ENCODE results near the gene MAP2K5.

The MAP2K5 gene

DNA sequence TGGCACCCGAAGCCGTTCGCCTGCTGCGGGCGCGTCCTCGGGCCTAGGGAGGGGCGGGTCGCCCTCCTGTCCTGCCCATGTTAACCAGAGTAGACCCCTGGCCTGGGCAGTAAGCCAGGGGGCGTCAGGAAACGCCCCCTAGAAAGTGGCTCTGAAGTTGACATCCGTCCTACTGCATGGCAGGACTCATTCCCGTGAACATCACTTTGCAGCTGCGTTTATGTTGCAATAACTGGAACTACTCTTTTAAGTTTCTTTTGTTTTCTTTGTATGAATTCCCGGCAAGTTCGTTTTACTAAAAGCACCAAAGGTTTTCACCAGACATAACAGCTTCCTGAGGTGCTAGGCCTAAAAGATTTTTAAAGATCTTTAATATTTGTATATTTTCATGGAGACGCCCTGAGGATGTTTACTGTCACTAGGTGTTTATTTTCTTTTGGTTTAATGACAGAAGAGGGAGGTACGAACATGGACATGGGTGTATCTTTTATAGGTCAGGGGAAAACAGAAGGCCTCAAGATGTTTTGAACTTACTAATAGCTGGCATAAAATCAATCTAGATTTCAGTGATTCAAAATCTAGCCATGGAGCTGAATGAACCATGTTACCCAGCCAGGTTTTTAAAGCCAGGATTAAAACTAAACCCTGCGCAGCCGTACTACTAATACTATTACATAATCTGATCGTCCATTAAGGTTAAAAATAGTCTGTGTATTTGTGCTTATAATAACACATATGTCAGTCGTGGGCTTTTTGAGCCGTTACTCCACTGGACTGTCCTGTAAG lies 20.5 kb upstream of the MAP2K5 start:
- no peak for DNase-seq

DNA sequence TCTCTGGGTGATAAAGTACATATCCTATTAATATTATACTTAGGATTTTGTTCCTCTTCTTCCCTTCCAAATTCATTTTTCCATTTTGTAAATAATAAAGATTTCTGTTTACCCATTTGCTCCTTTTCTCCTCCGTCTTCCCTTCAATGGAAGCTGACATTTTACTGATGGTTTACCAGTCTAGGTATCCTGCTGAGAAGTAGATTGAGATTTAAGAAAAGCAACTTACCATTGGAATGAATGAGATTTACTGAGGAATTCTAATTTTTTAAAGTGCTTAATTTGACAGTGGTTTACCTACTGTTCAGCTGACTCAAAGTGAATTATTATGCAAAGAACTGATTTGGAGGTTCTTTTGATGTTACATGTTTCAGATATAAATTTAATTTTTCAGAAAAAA lies 19.2 kb upstream of the MAP2K5 start:
- no peak for DNase-seq

DNA sequence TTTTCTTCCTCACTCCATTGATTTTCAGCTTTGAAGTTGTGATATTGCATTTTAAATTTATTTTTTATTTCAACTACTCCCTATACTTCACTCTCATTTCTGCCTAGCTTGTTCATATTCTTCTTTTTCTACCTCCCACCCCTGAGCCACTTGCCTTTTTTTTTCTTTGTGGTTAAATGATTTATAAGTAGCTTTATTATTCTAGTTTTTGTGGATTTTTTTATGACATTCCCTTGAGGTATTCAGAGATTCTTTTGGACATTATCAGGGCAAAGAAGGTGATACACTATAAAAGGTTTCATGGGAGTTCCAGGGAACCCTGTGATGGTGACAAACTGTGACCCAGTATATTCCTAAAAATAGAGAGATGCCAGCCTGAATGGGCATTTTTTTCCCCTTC lies 18.3 kb upstream of the MAP2K5 start:
- no peak for DNase-seq

DNA sequence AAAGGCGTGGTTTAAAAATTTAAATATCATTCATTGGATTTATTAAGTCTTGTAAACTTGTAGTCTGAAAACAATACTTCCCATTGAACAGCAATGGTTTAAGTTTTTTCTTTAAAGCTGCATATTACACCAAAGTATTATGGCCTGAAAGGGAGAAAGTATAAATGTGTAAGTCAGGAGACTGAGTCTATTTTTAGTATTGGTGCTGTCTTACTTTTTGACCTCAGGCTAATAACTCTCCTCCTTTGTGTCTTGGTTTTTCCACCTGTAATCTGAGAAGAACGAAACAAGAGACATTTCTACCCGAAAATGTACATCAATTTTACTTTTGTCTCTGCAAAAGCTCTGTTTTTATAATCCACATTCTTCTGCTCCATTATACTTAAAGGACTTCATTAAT lies 14.0 kb upstream of the MAP2K5 start:
- DNase-seq: no peak

DNA sequence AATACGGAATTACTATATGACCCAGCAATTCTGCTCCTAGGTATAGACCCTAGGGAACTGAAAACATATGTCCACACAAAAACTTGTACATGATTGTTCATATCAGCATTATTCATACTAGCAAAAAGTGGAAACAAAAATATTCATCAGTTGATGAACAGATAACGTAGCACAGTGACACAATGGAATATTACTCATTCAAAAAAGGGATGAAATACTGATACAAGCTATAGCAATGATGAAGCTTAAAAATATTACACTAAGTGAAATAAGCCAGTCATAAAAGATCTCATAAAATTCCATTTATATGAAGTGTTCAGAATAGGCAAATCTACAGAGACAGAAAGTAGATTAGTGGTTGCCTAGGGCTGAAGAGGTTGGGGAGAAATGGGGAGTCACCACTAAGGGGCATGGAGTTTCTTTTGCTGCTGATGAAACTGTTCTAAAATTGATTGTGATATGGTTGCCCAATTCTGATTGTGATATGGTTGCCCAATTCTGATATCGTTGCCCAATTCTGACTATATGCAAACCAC lies 11.1 kb upstream of the MAP2K5 start:
- no peak for DNase-seq

DNA sequence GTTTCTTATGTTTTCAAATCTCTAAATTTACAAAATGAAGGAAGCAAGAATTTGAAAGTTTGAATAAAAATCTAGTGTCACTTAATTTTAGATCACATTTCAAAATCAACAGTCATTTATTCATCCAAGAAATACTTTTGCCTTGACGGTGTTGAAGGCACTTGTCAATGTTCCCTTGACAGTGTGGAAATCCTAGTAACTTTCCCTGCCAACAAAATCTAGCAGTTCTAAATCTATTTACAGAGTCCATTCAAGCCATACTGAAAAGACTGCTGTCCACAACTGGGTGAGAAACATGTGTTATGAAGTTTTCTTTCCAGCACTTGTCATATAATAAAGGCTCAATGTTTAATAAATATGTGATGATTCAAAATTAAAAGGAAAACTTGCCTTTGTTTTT lies 8.6 kb upstream of the MAP2K5 start:
- DNase-seq: no peak

DNA sequence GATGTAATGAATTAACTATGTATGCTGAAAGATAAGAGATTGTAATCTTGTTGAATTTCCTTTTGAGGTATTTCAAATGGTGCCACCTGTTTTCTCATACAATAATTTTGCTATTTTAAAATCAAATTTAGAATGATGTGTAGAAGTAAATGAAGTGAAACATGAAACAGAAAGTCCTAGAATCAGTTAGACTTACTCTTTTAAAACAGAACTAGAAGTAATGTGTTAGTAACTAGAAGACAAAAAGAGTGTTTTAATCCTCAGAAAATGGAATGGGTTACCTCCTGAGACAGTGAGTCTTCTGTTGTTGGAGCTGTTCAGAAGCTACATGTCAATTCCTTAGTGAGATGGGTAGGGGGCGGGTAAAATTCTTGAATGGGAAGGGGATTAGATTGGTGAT lies 8.1 kb upstream of the MAP2K5 start:
- no peak for DNase-seq

DNA sequence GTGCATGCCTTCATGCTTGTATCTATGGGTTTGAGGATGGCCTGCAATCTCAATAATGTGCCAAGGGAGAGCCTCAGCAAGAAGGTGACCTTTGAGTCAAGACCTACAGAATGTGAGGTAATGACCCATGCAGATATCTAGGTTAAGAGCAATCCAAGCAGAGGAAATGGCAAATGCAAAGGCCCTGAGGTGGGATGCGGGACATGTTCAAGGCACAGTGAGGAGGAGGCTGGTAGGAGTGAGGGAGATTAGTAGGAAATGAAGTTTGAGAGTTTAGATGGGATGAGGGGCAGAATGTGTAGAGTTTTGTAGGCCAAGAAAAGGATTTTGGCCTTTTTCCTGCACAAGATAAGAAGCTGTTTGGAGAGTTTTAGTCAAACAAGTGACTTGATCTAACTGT lies 4.7 kb upstream of the MAP2K5 start:
- no peak for DNase-seq

DNA sequence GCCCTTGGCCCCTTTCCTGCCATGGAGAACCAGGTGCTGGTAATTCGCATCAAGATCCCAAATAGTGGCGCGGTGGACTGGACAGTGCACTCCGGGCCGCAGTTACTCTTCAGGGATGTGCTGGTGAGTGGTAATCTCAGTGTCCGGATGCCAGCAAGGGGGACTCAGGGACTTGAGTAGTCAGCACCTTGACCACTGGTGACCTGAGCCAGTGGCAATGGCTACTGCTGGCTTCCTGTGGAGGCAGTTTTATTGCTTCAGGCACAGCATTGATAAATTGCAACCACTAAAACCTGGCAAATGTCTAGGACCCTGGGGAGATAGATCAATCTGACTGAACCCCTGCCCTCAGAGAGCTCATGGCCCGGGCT lies 830 bp downstream of the MAP2K5 start:
- no peak for DNase-seq

DNA sequence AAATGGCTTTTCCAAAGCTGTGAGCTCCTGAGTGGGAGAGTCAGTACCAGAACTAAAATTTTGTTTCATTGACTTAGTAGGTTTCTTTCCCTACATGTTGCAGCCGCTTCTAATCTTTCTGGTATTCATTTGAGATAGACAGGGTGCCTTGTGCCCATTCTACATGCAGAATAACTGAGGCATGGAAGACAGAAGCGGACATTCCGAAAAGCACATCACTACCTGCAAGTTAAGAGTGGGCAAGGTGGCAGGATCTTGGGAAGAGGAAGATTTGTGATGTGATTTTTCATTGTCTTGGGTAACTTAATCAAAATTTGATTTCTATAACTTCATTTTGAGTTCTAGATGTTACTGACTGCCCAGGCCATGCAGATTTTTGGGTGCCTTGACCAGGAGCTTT lies 2.0 kb downstream of the MAP2K5 start:
- DNase-seq: no peak

DNA sequence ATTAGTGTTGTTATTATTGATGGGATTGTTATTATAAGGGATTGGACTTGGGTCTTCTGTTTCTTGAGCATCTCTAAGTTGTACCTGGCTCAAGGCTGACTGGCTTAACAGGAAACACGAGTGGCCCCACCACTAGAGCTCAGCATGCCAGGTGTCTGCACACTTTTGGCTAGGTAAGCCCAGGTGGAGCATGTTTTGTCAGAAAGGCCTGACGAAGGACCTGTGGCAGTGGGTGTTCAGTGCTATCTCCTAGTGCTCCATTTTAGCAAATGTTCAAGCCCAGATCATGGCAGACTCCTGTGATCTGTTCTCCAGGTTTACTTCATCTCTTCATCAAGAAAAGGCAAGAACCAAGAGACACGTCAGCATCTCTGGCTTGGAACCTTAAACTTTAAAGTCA lies 3.4 kb downstream of the MAP2K5 start:
- no peak for DNase-seq

DNA sequence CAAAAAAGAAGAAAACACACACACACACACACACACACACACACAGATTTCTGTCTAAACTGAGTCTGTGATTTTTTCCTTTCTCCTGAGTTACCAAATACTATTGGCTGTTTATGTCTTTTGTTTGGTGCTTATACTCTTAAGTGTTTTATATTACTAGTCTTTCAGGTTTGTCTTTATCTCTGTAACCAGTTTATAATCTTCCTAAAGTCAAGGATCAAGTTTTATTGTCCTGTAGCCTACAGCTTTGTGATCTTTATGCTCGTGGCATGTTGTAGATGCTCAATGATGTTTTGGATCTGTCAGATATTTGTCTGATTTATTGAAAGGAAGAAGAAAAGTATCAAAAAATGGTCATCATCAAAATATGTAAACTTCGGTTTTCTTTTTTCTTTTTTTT lies 4.6 kb downstream of the MAP2K5 start:
- no peak for DNase-seq

DNA sequence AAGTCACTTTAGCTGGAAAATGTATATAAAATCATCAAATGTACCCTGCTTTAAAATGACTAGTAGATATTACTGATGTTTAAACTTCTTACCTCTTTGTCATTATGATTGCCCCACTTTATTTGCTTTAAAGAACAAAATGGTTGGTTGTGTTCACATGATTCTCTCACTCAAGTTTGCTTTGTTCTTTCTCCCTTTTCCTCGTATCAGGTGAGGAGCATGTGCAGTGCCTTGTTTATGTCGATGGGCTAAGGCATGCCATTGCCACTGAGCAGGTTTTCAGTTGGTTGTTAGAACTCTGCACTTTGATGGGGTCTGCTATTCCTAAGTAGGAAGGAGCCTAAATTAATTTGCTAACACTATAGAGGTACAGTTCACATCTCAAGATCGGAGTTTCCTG lies 5.3 kb downstream of the MAP2K5 start:
- no peak for DNase-seq

DNA sequence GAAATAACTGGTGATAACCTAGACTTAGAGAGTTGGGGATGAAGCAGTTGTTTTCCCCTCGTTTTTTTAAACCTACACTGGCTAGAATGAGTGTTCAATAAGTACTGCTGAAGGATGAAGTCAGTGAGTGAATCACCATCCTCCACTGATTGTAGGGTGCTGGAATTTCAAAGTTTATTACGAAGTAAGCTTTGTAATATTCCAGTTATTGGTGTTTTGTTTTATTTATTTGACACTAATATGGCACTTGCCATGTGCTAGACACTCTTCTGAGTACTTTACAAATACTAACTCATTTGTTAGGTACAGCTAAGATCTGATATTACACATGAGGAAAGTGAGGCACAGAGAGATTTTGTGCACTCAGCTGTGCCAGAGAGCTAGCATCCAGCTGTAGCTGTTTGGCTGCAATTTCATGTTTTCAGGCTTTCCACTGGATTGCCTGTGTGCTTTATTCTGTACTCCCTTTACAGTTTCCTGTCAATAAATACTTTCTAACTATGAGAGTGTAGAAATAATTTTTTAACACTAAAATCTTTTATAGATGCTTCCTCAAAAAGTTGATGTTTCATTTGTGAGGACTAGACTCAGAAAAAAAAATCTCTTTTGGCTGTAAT lies 5.8 kb downstream of the MAP2K5 start:
- DNase-seq: no peak

DNA sequence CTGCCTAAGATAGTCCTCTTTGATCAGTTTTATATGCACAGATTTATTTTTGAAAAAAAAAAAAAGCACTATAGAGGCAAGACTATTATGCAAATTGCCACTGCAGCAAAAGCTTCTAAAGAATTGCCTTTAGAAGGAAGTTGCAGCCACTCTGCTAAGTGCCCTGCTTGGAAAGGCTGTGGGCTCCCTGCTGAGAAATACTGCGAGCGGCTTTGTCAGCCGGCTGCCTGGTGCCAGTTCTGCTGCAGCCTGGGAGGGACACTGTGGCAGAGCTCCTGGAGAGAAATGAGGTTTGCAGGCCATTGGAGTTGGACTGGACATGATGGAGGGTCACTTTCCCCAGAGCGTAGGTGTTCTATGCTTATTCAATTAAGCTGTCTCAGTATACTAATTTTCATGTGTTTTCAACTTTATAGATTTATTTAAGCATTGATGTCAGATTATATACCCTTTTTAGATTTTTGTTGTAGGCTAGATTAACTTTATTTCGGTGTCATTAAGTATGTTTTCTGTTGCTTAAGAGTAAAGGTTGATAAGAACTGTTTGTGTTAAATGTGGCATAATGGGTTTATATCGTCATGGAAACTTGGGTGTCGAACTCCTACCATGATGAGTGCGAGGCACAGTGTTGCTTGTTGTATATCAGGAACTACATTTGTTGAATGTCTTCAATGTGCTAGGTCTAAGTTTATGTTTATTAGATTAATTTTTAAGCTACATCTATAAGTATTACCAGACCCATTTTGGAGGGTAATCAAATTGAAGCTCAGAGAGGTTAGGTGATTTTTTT lies 6.6 kb downstream of the MAP2K5 start:
- DNase-seq: no peak

DNA sequence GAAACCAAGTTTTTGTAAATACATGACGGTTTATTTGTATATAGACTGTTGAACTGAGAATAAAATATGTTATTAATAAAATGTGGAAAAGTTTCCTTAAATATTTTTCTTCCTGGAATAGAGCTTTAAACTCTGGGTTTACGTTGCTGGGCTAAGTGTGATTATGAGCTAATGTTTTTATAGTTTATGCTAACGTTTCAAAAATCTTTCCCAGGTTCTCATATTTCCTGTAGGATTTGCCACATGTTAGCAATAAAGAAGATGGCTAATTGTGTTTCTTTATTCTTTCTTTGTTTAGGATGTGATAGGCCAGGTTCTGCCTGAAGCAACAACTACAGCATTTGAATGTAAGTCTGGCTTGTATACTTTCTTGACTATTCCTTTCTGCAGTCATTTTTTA lies 7.2 kb downstream of the MAP2K5 start:
- no peak for DNase-seq

DNA sequence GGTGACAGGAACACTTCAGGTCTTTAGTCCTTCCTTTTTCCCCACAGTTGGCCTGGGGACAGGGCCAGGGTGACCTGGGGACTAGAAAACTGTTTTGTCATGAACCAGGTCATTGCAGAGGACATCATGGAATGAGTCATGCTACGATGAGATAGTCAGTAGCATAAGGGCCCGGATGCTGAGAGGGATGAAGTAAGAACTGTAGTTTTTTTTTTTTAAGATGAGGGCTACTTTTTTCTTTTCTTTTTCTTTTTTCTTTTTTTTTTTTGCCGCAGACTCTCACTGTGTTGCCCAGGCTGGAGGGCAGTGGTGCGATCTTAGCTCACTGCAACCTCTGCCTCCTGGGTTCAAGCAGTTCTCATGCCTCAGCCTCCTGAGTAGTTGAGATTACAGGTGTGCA lies 8.0 kb downstream of the MAP2K5 start:
- no peak for DNase-seq

DNA sequence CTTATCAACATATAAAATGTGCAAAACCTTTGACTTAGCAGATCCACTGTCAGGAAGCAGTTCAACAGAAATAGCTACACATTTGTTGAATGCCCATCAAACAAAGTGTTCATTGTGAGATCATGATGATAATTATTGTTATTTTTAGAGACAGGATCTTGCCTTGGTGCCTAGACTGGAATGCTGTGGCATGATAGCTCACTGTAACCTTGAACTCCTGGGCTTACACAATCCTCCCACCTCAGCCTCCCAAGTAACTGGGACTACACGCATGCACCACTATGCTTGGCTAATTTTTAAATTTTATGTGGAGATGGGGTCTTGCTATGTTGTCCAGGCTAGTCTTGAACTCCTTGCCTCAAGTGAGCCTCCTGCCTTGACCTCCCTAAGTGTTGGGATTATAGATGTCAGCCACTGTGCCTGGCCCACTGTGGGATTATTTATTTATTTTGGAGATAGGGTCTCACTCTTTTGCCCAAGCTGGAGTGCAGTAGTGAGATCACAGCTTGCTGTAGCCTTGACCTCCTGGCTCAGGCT lies 8.8 kb downstream of the MAP2K5 start:
- DNase-seq: no peak

DNA sequence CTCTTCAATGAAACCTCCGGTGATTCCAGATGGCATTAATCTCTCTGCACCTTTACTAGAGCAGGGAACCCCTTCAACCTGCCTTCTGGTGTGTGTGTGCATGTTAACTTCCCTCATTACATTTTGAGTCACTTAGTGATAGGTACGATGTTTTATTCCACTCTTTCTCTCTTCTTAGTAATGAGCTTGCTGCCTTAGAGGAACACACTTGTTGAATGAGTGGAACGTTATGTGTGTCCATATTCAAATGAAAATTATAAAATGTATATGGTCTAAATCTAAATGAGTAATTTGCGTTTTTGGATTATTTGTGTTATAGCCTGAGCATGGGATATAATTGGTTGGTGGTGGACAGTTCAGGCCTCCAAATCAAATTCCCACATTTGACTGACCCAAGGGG lies 12.1 kb downstream of the MAP2K5 start:
- no peak for DNase-seq

DNA sequence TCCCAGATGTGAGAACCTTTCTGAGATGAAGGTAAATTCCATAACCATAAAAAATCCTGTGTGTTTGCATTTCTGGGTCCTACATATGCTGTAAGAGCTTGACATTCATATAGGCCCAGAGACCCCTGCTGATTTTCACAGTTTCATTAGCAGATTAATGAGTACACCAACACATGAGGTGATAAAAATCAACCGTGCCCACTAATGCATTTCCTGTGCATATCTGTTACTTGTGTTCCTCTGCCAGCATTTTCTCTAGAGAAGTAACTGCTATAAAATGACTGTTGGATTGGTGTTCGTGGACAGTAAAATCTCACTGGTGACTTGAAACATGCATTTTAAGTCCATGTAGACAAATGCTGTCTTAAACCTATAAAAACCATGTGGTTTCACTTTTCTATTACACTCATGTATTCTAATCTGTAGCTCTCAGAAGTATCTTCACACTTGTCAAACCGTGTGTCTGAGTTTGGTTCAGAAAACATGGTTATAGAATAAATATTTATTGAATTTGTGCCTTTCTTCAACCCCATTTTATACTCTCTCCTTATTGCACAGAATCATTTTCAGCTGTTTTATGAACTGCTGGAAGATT lies 14.6 kb downstream of the MAP2K5 start:
- DNase-seq: no peak

DNA sequence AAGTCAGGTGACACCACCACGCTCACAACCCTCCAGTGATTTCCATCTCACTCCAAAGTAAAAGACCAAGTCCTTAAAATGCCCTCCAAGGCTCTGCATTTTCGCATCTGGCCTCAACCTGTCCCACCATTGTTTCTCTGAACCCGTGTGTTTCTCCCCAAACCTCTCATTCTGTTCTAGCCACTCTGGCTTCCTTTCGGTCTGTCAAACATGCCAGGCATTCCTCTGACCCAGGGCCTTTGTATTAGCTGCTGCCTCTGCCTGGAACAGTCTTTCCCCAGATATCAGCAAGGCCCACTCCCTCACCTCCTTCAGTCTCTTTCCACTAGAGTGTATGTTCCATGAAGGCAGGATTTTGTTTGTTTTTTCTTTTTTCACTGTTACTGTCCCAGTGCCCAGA lies 16.0 kb downstream of the MAP2K5 start:
- no peak for DNase-seq

DNA sequence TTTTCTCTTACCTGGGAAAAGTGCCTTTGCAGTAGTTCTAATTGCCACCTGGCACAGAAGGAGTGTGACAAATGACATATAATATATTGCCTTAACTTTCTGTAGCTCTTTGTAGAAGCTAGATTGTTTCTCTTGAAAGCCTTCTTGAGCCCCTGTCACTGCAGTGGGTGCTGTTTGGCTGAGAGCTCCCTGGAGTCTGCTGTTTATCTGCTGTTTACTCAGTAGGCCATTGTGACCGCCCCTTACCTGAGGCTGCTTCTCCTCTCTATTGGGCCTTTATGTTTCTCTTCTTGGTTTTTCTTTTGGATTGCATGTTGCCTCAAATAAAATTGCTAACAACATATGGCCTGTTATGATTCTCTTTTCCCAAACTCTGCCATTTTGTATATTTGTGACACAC lies 16.7 kb downstream of the MAP2K5 start:
- DNase-seq: no peak

DNA sequence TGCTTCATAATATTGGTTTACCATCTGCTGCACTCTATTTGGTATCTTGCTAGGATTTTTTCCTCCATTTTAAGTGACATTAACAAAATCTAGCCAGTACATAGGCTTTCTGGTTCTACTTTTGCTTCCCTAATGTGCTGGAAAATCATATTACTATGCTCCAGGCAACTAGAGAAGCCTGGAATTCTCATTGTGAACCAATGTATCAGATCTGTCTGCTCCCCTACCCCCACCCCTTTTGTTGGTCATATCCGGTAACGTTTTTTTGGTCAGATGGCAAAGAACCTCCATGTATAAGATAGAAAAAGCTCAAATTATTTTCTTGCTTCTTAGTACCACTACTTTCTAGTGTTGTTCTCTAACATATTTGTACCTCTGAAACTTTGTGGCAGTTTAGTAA lies 17.1 kb downstream of the MAP2K5 start:
- no peak for DNase-seq
